ENCODE results near the gene GSTA3. TPM values are rescaled to one million over a fixed set of nuclear protein-coding genes. Genes with fewer than 3 reads are reported as not detected.

Gene GSTA3
- total RNA-seq, 2 donors from 2014 or later = not detected

DNA sequence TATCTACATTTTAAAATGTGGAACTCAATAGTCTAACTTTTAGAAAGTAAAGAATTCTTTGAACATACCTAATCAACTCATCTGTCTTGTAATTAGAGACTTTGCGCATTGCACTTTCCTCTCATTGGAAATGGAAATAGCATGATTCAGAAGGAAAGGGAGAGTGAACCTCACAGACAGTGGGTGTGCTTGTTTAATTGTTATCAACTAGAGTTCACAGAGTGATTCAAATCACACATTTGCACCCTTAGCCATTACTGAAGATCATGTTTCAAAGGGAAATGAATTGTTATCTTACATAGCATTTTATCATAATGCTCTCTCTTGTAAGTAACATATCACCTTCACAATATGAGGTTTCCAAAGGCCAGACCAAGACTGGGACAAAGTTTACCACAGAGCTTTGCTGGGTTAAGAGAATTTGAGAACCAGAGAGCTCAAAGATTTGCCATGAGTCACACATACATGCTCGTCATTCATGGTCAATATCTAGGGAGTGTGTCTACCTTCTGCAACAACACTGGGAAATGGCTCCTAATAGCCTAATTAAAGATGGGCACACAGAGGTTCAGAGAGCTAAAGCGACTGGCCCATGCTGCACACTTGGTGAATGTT lies 21.5 kb downstream of the GSTA3 start:
- no peaks in the 10 kb centered on the region for H3K27me3 ChIP-seq
- no peaks in the 10 kb centered on the region for H3K9me3 ChIP-seq
- no peaks in the 10 kb centered on the region for H3K36me3 ChIP-seq
- H3K9ac ChIP-seq (ENCODE audit: low read depth in 2 of 2, low read length in 2 of 2) = no peak overlapping the region
- DNase-seq = no peak
- no peaks in the 10 kb centered on the region for H3K4me1 ChIP-seq
- H3K4me3 ChIP-seq = no peak overlapping the region
- no peak overlapping the region for H3K27ac ChIP-seq
- TF ChIP-seq, protein P1, sequence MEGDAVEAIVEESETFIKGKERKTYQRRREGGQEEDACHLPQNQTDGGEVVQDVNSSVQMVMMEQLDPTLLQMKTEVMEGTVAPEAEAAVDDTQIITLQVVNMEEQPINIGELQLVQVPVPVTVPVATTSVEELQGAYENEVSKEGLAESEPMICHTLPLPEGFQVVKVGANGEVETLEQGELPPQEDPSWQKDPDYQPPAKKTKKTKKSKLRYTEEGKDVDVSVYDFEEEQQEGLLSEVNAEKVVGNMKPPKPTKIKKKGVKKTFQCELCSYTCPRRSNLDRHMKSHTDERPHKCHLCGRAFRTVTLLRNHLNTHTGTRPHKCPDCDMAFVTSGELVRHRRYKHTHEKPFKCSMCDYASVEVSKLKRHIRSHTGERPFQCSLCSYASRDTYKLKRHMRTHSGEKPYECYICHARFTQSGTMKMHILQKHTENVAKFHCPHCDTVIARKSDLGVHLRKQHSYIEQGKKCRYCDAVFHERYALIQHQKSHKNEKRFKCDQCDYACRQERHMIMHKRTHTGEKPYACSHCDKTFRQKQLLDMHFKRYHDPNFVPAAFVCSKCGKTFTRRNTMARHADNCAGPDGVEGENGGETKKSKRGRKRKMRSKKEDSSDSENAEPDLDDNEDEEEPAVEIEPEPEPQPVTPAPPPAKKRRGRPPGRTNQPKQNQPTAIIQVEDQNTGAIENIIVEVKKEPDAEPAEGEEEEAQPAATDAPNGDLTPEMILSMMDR (IDR thresholded peaks at IDR 0.05) = no peak
- intact Hi-C loops (cut with DNase I) = no loop called here

DNA sequence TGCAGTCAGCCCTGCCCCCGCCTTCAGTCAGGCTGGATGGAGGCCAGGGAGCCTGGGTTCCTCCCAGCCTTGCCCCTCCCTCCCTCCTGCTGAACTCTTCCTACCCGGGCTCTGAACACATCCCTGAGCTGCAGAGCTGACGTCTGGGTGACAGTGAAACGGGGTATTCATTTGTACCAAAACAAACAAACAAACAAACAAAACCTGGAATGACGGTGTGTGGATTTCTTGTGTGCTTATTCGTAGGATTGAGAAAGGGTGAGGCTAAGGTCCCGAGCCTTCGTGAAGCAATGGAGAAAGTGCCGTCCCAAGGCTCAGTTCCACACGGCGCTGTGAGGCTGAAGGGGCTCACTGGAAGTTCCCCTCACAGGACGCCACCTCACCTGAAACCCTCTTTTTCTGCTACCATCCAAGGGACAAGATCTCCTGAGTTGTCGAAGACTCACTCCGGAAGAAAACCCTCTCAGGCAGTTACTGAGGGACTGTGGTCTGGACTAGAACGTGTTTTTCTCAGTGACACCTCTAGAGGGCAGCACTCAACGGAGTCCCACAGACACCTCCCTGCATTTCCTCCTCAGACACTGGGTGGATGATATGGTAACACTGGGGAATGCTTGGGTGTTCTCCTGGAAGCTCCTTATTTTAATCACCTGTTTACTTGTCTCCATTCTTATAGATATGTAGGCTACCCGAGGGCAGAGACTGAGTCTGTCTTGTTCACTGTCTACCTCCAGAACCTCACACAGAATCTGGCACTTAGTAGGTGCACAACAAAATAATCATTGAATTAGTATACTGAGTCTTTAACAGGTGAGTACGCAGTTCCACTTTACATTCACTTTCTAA lies 27.3 kb downstream of the GSTA3 start:
- H3K27ac ChIP-seq = no peak overlapping the region
- TF ChIP-seq, protein P1 (IDR thresholded peaks at IDR 0.05) = peak; percentile 78
- intact Hi-C loops (cut with DNase I) = no loop called here
- no peaks in the 10 kb centered on the region for H3K4me1 ChIP-seq
- H3K27me3 ChIP-seq = no peaks in the 10 kb centered on the region
- no peaks in the 10 kb centered on the region for H3K36me3 ChIP-seq
- peak overlapping the region; percentile 62 for H3K4me3 ChIP-seq
- peak overlapping the region; percentile 13 to 57 for H3K9ac ChIP-seq (ENCODE audit: low read depth in 2 of 2, low read length in 2 of 2)
- DNase-seq = peak; percentile 82
- H3K9me3 ChIP-seq = no peaks in the 10 kb centered on the region

DNA sequence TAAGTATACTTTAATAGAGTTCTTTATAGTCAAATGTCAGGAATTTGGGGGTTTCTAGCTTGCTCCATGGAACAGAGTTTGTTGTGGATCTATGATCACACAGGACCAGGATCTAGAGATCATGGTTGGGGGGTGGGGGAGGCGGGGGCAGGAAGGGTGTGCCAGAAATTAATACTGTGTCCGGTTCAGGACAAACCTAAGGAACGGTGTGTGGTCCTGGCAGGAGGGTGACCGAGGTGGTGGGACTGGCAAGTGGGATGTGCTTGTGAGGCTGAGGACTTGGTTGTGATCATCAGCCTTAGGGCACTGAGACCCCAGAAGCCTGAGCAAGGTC lies 27.9 kb downstream of the GSTA3 start:
- TF ChIP-seq, protein P1 (IDR thresholded peaks at IDR 0.05) = no peak
- Histone ChIP-seq H3K27ac (no peak overlapping the region), H3K4me3 (peak overlapping the region; percentile 62), H3K36me3 (no peaks in the 10 kb centered on the region), H3K9me3 (no peaks in the 10 kb centered on the region), H3K9ac (ENCODE audit: low read depth in 2 of 2, low read length in 2 of 2) (peak overlapping the region in 1 of 2 donors; percentile 13), H3K4me1 (no peaks in the 10 kb centered on the region), H3K27me3 (no peaks in the 10 kb centered on the region)
- intact Hi-C loops (cut with DNase I) = no loop called here
- no peak for DNase-seq

DNA sequence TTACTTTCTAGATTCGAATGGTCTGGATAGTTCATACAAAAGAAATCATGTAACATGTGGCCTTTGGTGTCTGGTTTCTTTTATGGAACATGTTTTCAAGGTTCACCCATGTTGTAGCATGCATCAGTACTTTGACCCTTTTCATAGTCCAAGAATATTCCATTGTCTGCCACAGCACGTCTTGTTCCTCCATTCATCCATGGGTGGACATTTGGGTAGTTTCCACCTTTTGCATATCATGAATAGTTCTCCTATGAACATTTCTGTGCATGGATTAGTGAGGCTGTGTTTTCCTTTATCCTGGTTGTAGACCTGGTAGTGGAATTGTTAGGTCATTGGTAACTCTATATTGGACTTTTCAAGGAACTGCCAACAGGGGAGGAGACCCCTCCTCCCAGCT lies 31.7 kb downstream of the GSTA3 start:
- H3K4me3 ChIP-seq = no peak overlapping the region
- intact Hi-C loops (cut with DNase I) = no loop called here
- H3K27me3 ChIP-seq = no peaks in the 10 kb centered on the region
- H3K36me3 ChIP-seq = no peaks in the 10 kb centered on the region
- H3K9ac ChIP-seq (ENCODE audit: low read depth in 2 of 2, low read length in 2 of 2) = no peak overlapping the region
- no peaks in the 10 kb centered on the region for H3K9me3 ChIP-seq
- H3K27ac ChIP-seq = no peak overlapping the region
- DNase-seq = no peak
- TF ChIP-seq, protein P1 (IDR thresholded peaks at IDR 0.05) = no peak
- H3K4me1 ChIP-seq = no peaks in the 10 kb centered on the region

DNA sequence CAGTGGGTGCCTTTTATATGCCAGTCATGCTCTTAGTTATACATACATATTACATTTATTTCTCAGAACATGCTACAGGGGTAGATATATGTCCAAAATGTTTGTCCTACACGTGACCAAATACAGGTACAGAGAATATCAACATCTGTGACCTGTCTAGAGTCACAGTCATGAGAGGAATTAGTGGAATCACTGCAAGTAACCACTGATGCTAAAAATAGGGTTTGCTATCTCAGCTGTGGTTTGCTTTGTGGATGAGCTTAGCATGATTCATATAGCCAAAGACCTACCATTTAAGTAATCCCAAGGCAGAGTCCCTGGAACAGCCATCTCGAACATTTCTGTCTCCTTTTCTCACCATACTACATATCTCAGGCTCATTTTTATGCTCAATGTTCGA lies 32.3 kb downstream of the GSTA3 start:
- intact Hi-C loops (cut with DNase I) = no loop called here

More for the DNA sequence above, 32.3 kb downstream of the GSTA3 start:
- TF ChIP-seq, protein P1 (IDR thresholded peaks at IDR 0.05) = no peak
- Histone ChIP-seq H3K9ac (ENCODE audit: low read depth in 2 of 2, low read length in 2 of 2) (no peak overlapping the region), H3K36me3 (no peaks in the 10 kb centered on the region), H3K4me3 (no peak overlapping the region), H3K27me3 (no peaks in the 10 kb centered on the region), H3K4me1 (no peaks in the 10 kb centered on the region), H3K9me3 (no peaks in the 10 kb centered on the region), H3K27ac (no peak overlapping the region)
- no peak for DNase-seq
